Measurements from ENCODE around the gene DOC2B.

DNA sequence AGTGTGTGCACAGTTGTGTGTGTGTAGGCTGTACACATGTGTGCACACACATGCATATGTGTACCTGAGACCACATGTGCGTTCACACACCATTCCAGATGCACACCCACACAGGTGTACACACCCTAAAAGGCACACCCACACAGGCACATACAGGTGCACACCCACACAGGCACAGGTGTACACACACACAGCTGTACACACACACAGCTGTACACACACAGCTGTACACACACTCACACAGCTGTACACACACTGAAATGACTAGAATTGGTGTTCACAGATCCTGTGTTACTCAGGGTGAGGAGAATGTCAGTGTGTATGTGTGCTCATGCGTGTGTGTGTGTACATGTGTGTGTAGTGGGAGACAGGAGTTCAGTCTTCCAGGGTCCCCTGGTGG lies 15.9 kb upstream of the DOC2B start:
- TF ChIP-seq, protein P1, sequence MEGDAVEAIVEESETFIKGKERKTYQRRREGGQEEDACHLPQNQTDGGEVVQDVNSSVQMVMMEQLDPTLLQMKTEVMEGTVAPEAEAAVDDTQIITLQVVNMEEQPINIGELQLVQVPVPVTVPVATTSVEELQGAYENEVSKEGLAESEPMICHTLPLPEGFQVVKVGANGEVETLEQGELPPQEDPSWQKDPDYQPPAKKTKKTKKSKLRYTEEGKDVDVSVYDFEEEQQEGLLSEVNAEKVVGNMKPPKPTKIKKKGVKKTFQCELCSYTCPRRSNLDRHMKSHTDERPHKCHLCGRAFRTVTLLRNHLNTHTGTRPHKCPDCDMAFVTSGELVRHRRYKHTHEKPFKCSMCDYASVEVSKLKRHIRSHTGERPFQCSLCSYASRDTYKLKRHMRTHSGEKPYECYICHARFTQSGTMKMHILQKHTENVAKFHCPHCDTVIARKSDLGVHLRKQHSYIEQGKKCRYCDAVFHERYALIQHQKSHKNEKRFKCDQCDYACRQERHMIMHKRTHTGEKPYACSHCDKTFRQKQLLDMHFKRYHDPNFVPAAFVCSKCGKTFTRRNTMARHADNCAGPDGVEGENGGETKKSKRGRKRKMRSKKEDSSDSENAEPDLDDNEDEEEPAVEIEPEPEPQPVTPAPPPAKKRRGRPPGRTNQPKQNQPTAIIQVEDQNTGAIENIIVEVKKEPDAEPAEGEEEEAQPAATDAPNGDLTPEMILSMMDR (conservative IDR thresholded peaks at IDR 0.05; ENCODE audit: low read depth, low read length) = no peak
- TF ChIP-seq EZH2 (IDR thresholded peaks at IDR 0.05; ENCODE audit: borderline replicate concordance, low read depth, low read length, poor library complexity, severe bottlenecking) = no peak
